Inflammatory macrophage (primary cell): ENCODE results near the gene ZW10.
A peak's percentile ranks its signal among the peaks of the same experiment; 100 is the strongest.
"Not testable (repeated sequence)": the region's sequence is repeated elsewhere in the genome, so short reads cannot be mapped to it uniquely, and the experiment has no call there.

Source experiments
- DNase-seq, 2 donors: peaks; one replicate each; pipeline ENCODE4 v3.0.0-alpha.2; 2020 to 2022

The ZW10 gene

GRCh38 chr11:113752932-113753331, 20.6 kb downstream of the ZW10 start:
- DNase-seq = no peak

- no peak for DNase-seq
Measured at GRCh38 chr11:113736323-113736722, 37.2 kb downstream of the ZW10 start.

GRCh38 chr11:113732092-113732491, 41.4 kb downstream of the ZW10 start:
- no peak for DNase-seq

GRCh38 chr11:113730887-113731726, 42.4 kb downstream of the ZW10 start:
- peak; percentile 71 to 80 for DNase-seq

GRCh38 chr11:113729456-113729855, 44.0 kb downstream of the ZW10 start:
- no peak for DNase-seq

- peak; percentile 82 to 87 for DNase-seq
Measured at GRCh38 chr11:113728814-113729213, 44.7 kb downstream of the ZW10 start.

GRCh38 chr11:113725913-113726312, 47.6 kb downstream of the ZW10 start:
- peak in 1 of 2 donors; percentile 6 for DNase-seq

- no peak for DNase-seq
Measured at GRCh38 chr11:113725407-113725806, 48.1 kb downstream of the ZW10 start.

GRCh38 chr11:113724778-113725177, 48.7 kb downstream of the ZW10 start:
- no peak for DNase-seq

GRCh38 chr11:113723787-113724186, 49.7 kb downstream of the ZW10 start:
- no peak for DNase-seq

GRCh38 chr11:113722934-113723333, 50.6 kb downstream of the ZW10 start:
- DNase-seq = no peak

- no peak for DNase-seq
Measured at GRCh38 chr11:113722221-113722620, 51.3 kb downstream of the ZW10 start.

- no peak for DNase-seq
Measured at GRCh38 chr11:113721462-113722066, 51.9 kb downstream of the ZW10 start.

- not testable (repeated sequence) for DNase-seq
Measured at GRCh38 chr11:113720478-113720877, 53.0 kb downstream of the ZW10 start.

- no peak for DNase-seq
Measured at GRCh38 chr11:113715882-113716625, 57.4 kb downstream of the ZW10 start.

- DNase-seq = no peak
Measured at GRCh38 chr11:113715273-113715672, 58.2 kb downstream of the ZW10 start.

- no peak for DNase-seq
Measured at GRCh38 chr11:113710989-113711388, 62.5 kb downstream of the ZW10 start.

- DNase-seq = no peak
Measured at GRCh38 chr11:113705871-113706655, 67.4 kb downstream of the ZW10 start, which contains the start of gene TMPRSS5. Gene TMPRSS5, minus strand, starts transcription at chr11:113706308. Its CDS starts 84 bp downstream, at chr11:113706224.

GRCh38 chr11:113703551-113703950, 69.9 kb downstream of the ZW10 start:
- peak in 1 of 2 donors; percentile 14 for DNase-seq

- DNase-seq = no peak
Measured at GRCh38 chr11:113701491-113701890, 72.0 kb downstream of the ZW10 start.

GRCh38 chr11:113698515-113698914, 75.0 kb downstream of the ZW10 start:
- no peak for DNase-seq

GRCh38 chr11:113697756-113698407, 75.6 kb downstream of the ZW10 start:
- DNase-seq = peak in 1 of 2 donors; percentile 37
